Lower leg skin (tissue), 3 donors: ENCODE results near the gene MANEA.

Experiments
- POLR2A ChIP-seq, 2 donors: fragments of 450-650 bp; IDR thresholded peaks; one replicate each; pipeline ENCODE4 v1.6.1; 2016 to 2017; ENCODE audit warnings: antibody characterized with exemption in 2 of 2, mild to moderate bottlenecking in 1 of 2, moderate library complexity in 1 of 2
- TF ChIP-seq, protein P1 (sequence below), 3 donors: fragments of 450-650 bp; IDR thresholded peaks; one replicate each; pipeline ENCODE4 v1.5.1; 2016; ENCODE audit warnings: antibody characterized with exemption in 3 of 3, mild to moderate bottlenecking in 3 of 3, moderate library complexity in 2 of 3

DNA sequence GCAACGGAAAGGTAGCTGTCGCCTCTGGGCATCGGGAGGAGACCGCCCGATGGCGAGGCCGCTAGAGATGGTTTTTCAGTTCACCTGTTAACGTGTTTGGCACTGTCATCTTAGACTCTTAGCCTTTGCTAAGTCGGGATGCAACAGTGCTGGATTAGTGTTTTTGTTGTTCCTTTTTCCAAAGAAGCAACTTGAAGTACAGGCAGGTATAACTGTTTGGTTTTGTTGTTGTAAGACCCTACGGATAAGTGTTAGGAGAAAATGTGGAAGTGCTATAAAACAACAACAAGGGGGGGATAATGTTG lies 723 bp downstream of the MANEA start:
- TF ChIP-seq, protein P1, sequence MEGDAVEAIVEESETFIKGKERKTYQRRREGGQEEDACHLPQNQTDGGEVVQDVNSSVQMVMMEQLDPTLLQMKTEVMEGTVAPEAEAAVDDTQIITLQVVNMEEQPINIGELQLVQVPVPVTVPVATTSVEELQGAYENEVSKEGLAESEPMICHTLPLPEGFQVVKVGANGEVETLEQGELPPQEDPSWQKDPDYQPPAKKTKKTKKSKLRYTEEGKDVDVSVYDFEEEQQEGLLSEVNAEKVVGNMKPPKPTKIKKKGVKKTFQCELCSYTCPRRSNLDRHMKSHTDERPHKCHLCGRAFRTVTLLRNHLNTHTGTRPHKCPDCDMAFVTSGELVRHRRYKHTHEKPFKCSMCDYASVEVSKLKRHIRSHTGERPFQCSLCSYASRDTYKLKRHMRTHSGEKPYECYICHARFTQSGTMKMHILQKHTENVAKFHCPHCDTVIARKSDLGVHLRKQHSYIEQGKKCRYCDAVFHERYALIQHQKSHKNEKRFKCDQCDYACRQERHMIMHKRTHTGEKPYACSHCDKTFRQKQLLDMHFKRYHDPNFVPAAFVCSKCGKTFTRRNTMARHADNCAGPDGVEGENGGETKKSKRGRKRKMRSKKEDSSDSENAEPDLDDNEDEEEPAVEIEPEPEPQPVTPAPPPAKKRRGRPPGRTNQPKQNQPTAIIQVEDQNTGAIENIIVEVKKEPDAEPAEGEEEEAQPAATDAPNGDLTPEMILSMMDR (IDR thresholded peaks at IDR 0.05): no peak
- TF ChIP-seq POLR2A (IDR thresholded peaks at IDR 0.05): no peak
